Vagina (tissue), 2 donors: Measurements from ENCODE around the gene BBIP1.

Source experiments
- CTCF ChIP-seq, 3 experiments: fragments of 450-650 bp in 2 of 3; fragments of 200-600 bp in 1 of 3; sonication (generic) in 1 of 3; IDR thresholded peaks; one replicate each; pipeline ENCODE4 v1.5.1; 2017 to 2019; ENCODE audit warnings: antibody characterized with exemption in 3 of 3, mild to moderate bottlenecking in 2 of 3, moderate library complexity in 2 of 3
- POLR2A ChIP-seq, 2 donors: fragments of 450-650 bp; IDR thresholded peaks; one replicate each; pipeline ENCODE4 v1.6.1; 2017; ENCODE audit warnings: antibody characterized with exemption in 2 of 2, mild to moderate bottlenecking in 2 of 2, moderate library complexity in 2 of 2
- POLR2AphosphoS5 ChIP-seq, 2 donors: sonication (generic); formaldehyde crosslinking; IDR thresholded peaks; one replicate each; pipeline ENCODE4 v1.9.0; 2017; ENCODE audit warnings: antibody characterized with exemption in 2 of 2, mild to moderate bottlenecking in 2 of 2, low read depth in 1 of 2; ENCODE audit not compliant: insufficient read depth in 1 of 2

GRCh38 chr10:110951381-110951780 is 32.4 kb upstream of the BBIP1 start:
- no peak for TF ChIP-seq POLR2A (IDR thresholded peaks at IDR 0.05)
- TF ChIP-seq CTCF (IDR thresholded peaks at IDR 0.05), result no peak
- TF ChIP-seq POLR2AphosphoS5 (IDR thresholded peaks at IDR 0.05; ENCODE audit: insufficient read depth in 1 of 2, low read depth in 1 of 2), result no peak
